NCI-H2227 treated with DMSO at 0.1 percent for 48 hours (cell line): Measurements from ENCODE around the gene HMGCL.
A peak's percentile ranks its signal among the peaks of the same experiment; 100 is the strongest.
"Not testable (repeated sequence)": the region's sequence is repeated elsewhere in the genome, so short reads cannot be mapped to it uniquely, and the experiment has no call there.

Experiments used
- DNase-seq: peaks from one replicate; lab custom pipeline; 2025; lab: John Stamatoyannopoulos, UW

The HMGCL gene

DNA sequence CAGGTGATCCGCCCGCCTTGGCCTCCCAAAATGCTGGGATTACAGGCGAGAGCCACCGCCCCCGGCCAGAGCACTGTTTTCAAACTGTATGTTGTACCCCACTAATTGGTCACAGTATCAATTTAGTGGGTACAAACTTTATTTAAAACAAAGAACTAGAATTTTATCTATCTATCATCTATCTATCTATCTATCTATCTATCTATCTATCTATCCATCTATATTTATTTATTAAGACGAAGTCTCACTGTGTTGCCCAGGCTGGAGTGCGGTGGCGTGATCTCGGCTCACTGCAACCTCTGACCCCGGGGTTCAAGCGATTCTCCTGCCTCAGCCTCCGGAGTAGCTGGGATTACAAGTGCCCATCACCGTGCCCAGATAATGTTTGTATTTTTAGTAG lies 1.4 kb upstream of the HMGCL start:
- not testable (repeated sequence) for DNase-seq

- no peak for DNase-seq
These were observed 713 bp upstream of the HMGCL start for GRCh38 chr1:23825762-23826522.

- DNase-seq, result no peak
These were observed 536 bp downstream of the HMGCL start for GRCh38 chr1:23824711-23825075.

GRCh38 chr1:23823767-23824166 lies 1.5 kb downstream of the HMGCL start:
- no peak for DNase-seq

- DNase-seq, result no peak
These were observed 7.6 kb downstream of the HMGCL start for GRCh38 chr1:23817633-23818032.

- no peak for DNase-seq
These were observed 8.3 kb downstream of the HMGCL start for GRCh38 chr1:23816906-23817305.

GRCh38 chr1:23816361-23816760 lies 8.9 kb downstream of the HMGCL start:
- no peak for DNase-seq

- no peak for DNase-seq
These were observed 11.2 kb downstream of the HMGCL start for GRCh38 chr1:23814016-23814415.

DNA sequence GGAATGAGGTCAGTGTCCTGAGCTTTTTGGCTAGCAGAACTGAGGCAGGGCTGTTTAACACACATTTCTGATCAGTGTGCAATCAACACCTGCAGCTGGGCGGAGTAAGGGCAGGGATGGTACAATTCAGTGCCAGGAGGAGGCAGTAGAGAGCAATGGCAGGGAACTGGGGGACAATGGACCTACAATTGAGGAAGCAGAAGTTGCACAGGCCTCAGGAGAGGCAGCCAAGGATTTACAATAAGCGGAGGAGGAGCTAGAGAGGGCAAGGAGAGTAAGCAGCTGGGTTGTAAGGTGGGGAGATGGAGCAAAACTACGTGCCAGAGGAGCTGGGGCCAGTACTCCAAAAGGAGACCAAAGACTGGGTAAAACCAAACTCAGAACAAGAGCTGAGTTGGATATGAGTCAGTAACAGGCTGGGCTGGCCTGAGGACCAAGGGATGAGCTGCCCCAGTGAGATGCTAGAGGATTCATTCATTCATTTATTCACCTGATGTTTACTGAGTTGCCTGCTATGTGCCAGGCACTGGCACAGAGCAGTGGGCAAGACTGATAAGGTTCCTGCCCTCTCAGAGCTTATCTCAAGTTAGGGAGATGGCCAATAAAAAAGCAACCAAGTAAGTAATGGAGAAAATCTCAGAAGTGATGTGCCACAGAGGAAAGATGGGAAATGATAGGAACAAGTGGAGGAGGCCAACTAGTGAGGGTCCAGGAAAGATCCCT lies 14.2 kb downstream of the HMGCL start:
- no peak for DNase-seq

DNA sequence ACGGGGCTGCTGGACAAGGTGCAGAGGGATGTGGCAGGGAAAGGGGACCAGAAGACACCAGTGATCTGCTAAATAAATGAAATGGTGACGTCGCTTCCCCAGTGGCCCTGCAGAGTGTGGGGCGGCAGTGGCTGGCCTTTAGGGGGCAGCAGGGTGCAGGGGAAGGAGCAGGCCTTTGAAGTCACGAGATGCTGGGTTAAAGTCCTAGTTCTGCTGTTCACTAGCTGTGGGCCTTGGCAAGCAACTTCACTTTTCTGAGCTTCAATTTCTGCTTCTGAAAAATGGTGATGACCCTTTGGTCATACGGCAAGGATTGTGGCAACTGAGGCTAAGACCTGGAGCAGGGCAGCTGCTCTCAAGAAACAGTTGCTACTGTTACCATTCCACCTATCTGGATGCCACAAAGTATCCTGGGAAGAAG lies 15.5 kb downstream of the HMGCL start:
- peak; percentile 51 for DNase-seq

DNA sequence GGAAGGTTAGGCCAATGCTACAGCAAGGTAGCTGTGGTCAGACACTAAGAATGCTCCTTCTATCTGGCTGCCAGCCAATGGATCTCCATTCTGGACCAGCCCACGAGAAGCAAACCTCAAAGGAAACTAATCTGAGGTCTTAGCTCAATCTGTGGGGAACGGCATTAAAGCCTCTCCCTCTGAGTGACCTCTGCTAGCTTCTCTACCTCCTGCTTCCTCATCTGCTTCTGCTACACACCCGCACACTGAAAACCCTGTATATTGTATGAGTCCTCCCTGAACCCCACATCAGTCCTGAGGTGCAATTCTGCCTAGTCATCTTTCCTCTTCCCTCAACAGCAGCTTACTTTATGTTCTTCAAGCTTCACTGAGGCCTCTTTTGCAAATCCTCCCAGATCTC lies 17.8 kb downstream of the HMGCL start:
- no peak for DNase-seq

- no peak for DNase-seq
These were observed 18.9 kb downstream of the HMGCL start for GRCh38 chr1:23806280-23806679.

GRCh38 chr1:23805025-23805424 lies 20.2 kb downstream of the HMGCL start:
- DNase-seq, result no peak

- no peak for DNase-seq
These were observed 20.9 kb downstream of the HMGCL start for GRCh38 chr1:23804183-23804835.

- no peak for DNase-seq
These were observed 21.6 kb downstream of the HMGCL start for GRCh38 chr1:23803674-23804073.

DNA sequence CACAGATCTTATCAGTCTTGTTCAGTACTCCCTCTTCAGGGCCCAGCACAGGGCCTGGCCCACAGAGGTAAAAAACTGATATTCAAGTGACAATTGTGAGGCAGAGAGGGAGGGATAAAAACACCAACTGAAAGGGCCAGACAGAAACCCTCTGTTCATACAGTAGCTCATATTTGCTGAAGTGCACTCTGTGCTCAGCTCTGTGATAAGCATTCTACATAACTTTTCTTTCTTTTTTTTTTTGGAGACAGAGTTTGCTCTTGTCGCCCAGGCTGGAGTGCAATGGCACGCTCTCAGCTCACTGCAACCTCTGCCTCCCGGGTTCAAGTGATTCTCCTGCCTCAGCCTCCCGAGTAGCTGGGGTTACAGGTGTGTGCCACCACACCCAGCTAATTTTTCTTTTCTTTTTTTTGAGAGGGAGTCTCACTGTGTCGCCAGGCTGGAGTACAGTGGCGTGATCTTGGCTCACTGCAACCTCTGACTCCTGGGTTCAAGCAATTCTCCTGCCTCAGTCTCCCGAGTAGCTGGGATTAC lies 22.4 kb downstream of the HMGCL start:
- not testable (repeated sequence) for DNase-seq

- no peak for DNase-seq
These were observed 23.4 kb downstream of the HMGCL start for GRCh38 chr1:23801876-23802275.

- DNase-seq, result peak; percentile 25
These were observed 23.9 kb downstream of the HMGCL start for GRCh38 chr1:23801338-23801748.

DNA sequence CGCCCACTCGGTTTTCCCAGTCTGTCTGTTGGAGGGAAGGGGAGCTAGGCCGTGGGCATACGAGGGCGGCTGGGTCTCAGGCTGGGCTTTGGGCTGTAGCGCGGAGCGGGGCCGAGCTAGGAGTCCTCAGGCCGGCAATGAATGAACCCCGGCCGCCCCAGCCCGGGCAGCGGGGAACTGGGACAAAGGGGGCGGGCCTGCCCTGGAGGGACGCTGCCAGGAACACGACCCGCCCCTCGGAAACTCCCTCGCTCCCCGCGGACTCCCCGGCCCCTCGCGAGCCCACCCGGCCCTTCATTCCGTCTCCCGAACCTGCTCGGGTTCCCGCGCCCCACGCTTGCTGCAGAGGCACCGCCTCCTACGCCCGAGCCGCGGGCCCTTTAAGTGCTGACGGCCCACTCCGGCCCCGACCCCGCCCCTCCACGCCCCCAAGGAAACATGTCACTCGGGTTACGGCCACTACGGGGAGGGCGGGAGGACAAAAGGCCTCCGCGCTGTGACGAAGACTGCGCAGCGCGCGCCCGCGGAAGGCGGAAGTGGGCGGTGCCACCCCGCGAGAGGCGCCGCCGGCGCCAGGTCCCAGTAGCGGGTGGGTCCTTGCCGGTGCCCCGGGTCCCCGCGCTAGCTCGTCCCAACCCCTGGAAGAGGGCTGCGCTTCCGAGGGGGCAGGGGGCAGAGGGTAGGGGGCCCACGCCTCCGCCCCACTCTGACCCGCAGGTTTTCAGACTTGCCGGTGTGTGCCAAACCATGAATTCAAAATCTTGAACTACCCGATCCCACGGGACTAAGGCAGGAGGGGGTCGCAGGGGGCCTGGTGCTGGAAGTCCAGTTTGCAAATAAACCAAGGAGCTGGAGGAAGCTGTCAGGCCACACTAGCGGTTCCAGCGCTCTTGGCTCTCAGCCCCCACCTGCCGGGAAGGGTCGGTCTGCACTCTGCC lies 24.6 kb downstream of the HMGCL start, which contains the start of gene GALE:
TSS of gene GALE (minus strand) at position 355 of the 938 bp plus-strand sequence. CDS start 1,747 bp downstream, outside the sequence.
- peak; percentile 94 for DNase-seq

DNA sequence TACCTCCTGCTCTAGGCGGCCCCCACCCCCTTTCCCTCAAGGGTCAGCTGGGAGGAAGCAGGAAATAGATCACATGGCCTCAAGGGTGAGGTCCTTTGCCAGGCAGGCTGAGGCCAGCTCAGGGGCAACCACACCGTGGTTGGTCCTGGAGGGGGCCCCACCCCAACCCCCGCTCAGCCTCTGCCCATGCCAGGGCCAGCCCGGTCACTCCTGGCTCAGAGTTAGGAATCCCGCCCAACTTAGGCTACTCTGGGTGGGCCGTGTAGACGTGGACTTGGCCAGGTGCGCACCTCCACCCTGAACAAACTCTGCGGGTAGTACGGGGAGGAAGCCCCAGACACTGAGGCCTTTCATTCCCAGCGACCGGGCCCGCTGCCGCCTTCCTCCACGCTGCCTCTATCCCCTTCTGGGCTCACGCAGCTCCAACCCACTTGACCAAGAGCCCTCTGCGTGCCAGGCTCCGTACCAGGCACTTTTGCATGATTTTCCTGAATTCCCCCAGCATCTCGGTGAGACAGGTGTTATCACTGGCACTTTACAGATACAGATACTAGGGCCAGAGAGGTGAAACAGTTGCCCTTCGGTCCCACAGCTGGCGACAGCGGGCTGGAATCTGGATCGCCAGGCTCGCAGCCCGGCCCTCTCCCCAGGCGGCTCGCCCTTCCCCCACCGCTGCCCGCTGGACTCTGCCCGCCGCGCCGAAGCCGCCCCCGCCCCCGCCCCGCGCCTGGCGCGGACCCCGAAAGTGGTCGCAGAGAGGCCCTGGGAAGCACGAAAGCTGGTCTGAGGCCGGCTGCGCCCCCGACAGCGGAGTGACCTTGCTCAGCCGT lies 25.4 kb downstream of the HMGCL start:
- peak; percentile 25 for DNase-seq

GRCh38 chr1:23799255-23799569 lies 26.0 kb downstream of the HMGCL start:
- no peak for DNase-seq
